LHCN-M2 (cell line): Measurements from ENCODE around the gene LRMDA. TPM values are rescaled to one million over a fixed set of nuclear protein-coding genes. Genes with fewer than 3 reads are reported as not detected.

Source experiments
- DNase-seq: peaks from one replicate; pipeline ENCODE4 v3.0.0-alpha.2; 2012; ENCODE audit warnings: low read depth
- total RNA-seq: library from RNA; depleted of rRNA; stranded (reverse); fragments of >200 nt; gene quantifications from 2 replicates; pipeline ENCODE4 v1.2.3, GENCODE V29; 2014

The LRMDA gene
- total RNA-seq, 1 experiment from 2014 or later, result not detected

DNA sequence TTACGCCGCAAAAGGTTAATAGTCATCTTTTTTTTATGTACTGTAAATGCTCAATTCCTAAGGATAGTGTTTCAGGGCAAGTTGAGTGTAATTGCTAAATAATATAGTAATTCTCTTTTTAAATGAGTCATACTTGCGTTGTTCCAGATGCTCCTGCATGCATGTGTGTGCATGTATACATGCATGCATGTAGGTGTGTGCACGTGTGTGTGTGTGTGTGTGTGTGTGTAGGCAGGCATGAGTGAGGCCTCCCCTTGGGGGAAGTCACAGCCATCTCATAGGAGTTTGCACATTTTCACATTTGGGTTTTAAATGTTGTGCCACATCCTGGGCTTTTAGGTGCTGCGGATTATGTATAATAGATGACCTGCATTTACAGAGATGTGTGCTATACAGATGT lies 1110.4 kb downstream of the LRMDA start:
- no peak for DNase-seq

DNA sequence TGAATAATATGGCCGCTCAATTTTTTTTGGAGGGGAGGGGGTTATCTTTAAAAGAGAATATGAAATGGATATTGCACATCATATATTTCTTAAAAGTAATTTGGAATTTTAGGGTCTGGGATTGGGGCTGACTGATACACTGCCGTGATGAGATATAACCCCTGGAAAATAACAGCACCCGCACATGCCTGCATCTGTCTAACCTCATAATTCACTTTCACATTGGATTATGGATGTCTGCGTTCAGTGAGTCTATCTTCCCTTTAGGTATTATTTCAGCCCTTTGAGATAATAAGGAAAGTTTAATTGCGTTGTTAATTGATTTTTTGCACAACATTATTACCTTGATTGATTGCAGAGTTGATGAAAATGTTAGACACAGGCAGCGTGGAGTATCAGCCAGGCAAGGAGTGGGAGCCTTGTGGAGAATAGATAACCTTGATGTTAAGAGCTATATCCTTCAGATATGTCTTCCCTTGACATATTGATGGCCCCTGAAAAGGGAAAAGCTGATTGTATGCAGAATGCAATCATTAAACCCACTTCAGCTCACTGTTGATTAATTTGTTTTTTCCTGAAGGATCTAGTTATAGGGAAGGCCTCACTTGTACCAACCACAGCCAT lies 1111.0 kb downstream of the LRMDA start:
- no peak for DNase-seq

DNA sequence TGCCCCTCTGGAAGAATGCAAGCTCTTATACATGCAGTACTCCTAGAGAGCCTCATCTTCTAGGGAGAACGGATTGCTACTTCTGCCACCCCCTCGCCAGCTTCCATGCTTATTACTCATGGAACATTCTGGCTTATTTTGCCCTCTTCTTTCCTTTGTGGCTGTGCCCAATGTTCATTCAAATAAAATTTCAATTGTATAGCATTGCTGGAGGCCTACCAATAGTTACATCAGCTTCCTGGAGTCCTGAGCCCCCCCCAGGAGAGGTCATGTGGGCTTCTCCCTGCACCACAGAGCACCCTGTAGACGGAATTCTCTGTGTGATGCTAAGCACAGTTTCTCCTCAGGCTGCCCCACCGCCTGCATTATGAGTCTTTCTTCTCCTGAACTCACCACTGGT lies 1112.2 kb downstream of the LRMDA start:
- DNase-seq, result peak; percentile 13

DNA sequence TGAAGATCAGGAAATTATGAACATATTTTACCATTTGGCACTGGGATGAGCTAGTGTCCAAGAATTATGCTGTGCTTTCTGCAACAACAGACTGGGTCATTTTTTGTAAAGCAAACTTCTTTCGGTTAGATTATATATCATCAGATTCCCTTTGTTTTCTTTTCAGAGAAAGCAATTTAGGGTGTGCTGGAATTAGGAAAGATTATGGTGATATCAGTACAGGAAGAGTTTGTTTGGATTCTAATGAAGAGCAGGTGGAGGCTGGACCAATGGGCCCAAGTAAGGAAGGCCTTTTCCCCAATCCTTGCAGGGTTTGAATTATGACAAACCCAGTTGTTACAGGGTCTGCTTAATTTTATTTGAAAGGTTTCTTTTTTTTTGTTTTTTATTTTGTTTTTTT lies 1113.4 kb downstream of the LRMDA start:
- DNase-seq, result no peak

DNA sequence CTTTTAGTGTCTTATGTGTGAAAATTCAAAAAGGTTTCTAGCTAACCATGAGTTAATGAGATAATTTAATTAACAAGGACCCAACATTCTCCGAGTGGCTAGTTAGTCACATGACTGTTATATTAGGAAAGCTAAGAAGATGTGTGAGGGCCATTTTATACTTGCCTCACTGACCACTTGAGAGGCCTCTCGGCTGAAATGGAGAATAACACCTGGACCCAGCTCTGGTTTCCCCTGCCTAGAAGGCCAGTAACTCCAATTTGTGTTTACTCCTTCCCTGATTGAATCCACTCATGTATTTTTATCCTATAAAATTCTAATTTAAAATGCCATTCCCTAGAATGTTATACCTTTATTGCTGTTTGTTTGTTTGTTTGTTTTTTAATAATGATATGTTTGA lies 1115.0 kb downstream of the LRMDA start:
- no peak for DNase-seq

DNA sequence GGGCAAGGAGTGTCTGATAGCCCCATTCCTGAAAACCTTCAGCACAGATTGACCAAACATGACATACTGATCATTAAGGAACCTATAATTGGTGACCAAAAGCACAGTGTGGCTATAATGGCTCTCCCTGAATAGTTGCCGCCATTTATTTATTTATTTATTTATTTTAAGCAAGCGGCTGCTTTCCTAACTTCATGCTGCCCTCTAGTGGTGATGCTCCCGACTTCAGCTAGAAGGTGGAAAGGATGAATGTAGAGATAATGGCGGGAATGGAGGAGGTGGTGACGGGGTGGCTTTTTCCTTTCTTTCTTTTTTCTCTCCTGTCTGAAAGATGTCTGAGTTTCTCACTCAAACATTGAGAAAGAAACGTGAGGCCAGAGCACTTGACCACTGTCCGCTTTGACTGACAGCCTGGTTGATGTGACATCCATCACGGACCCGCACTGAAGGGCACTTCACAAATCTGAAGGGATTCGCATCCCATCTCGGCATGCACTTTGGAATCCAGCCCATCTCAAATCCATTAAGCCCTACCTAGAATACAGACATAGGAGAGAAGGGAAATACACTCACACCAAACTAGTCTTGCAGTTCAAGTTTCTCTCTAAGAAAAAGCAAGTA lies 1116.0 kb downstream of the LRMDA start:
- DNase-seq, result peak; percentile 74

DNA sequence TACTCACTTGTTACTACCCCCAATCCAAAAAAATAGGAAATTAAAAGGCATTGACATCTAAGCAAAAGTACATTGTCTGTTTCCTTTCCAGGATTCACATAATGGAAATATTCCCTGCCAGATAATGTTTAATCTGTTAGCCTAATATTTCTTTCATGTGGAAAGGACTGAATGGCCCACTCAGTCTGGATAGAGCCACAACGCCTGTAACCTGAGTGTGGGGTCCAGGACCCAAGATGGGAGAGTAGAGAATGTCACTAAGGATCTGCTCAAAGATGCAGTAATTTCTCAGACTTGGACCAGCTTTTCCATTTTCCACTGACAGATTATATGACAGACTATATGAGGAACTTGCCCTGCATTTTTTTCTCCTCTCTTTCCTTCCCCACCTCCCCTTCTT lies 1117.3 kb downstream of the LRMDA start:
- no peak for DNase-seq

DNA sequence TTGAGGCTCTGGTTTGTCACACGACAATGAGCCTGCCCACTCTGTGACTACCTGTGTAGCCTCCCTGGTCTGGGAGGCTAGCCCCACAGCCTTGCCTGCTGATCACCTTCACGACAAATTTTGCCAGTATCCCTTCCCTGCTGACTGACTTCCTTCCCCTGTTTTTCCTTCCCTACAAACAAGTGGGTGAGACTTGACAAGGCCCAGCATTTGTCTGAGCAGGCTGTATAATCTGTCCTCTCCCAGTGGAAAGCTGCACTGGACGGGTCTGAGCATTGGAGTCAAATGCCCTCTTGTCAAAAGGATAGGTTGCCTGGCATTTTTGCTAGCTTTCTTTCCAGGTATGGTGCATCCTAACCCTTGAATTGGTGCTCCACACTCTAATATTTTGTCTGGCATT lies 1117.7 kb downstream of the LRMDA start:
- no peak for DNase-seq

DNA sequence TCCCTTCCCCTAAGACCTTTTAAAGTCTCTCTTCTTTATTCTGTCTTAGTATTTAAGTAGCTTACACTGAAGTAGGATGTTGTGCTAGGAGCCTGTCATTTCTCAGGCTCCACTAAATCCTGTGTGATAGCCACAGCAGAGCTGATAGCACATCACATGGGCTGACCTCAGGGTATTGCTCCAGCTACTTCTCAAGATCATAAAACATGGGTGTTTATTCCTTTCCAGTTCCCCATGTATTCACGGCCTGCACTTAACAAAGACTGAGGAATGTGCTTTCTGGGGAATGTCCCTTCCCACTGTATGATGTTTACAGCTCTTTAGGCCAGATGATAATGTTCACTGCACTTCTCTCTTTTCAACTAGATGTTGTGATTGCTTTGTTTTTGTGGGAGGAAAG lies 1119.4 kb downstream of the LRMDA start:
- peak; percentile 9 for DNase-seq

DNA sequence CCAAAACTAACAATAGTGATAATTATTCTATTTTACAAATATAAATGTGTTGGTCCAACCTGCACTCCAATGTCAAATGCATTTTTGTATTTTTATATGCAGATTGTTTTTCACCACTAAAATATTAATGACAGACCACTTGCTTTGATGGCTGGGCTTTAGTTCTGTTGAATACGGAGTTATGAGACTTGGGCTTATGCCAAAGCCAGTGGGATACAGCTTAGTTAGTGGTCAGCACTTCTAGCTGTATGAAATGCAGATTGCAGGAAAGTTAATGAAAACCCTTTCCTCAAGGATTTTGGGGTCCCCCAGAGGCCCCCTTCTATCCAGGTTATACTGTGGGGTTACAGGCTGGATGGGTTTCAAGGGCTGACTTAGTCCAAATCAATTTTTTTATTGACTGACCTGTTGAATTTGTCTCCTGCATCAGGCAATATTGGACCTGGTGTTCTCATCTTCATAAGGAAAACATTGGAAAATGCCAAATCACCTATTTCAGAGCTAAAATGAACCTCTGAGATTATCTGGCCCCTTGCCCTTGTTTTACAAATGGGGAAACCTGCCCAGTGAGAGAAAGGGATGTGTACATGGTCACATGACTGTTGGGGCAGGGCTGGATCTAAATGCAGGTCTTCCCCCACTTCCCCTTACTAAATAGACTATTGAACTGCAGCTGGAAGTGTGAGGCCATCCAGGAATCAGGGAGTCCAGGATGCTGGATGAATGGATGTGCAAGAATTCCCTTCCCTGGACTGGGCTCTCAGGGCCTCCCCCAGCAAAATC lies 1120.9 kb downstream of the LRMDA start:
- no peak for DNase-seq

DNA sequence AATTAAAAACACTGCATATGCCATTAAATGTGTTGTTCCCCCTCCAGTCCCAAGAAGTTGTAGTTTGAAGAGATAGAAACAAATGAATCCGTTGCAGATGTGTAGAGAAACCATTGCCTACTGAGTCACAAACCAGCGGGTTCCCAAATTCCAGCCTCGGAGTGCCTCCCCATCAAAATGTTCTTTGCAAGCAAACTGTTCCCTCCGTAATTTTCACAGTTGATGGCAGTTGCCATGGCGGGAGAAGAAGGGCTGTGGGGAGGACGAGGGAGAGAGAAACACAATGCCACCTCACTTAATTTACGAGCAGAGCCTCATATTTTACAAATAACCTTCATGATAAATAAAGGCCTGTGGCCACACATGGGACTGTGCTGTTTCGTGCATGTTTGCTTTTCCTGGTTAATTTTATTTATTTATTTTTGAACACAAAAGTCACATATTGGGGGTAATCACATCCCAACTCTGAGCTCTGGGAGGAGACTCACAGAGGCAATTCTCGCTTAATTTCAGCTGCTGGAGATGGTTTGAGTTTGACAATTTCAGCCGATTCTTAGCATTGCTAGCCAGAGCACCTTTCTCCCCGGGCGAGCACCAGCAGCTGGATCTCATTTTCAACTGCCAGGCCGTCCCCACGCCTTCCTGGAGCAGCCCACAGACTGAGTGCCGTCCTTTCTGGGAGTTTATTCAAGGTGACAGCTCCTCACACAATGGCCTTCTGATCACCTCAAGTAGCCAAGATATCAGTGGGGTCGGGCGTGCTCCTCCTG lies 1122.0 kb downstream of the LRMDA start:
- DNase-seq, result no peak

DNA sequence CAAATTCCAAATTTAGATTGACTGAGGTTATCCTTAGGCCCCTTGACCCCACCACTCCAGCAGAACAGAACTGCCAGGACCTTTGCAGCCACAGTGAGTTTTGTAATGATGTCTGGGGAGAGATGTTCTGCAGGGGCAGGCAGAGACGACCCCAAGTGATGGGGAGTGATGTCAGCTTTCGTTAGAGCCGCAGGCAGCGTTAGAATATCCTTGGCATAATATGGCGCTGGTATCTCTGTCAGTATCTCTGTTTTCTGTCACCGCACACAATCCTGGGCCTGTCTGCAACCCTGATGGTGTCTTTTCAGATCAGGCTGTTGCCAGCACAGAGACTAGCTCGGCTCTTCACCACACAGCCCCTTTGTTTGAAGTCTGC lies 1122.6 kb downstream of the LRMDA start:
- no peak for DNase-seq

DNA sequence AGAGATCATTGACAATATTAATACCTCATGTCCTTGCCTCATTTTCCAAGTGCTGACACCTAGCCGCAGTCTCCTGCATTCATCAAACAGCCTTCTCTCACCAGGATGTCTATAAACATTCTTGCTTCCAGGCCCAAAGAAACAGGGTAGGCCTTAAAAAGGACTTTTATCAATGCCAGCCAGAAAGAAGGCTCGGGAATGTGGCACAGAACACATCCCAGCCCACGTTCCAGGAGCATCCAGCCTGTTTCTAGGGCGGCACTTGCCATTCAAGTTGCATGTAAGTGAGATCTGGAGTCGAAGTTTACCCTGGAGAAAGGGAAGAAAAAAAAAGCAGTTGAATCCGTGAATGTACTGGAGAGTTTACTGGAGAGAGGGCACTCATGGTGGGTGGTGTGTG lies 1123.1 kb downstream of the LRMDA start:
- DNase-seq, result no peak

DNA sequence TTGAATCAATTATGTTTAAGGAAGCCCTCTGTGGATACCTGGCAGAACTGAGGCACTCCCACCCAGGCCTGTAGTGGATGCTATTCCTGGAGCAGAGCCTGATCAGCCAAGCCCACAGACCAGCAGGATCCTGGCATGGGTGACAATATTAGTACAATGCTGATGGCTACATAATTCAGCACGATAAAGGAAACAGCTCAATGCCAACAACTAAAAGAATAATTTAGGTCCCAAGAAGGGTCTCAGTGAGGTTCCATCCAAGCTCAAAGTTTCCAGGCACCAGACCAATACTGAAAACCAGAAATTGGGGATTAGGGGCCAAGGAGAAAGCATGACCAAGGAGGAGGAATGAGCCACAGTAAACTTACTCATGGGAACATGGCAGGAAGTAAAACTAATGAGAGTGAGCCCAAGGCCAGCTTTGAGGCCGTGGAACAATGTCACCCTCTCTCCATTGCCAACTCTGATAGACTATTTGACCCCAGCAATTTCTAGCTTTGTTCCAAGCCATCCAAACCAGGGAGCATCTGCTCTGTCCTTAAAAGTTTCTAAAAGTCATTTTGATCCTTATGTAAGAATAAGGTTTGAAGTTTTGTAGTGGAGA lies 1123.7 kb downstream of the LRMDA start:
- DNase-seq, result no peak

DNA sequence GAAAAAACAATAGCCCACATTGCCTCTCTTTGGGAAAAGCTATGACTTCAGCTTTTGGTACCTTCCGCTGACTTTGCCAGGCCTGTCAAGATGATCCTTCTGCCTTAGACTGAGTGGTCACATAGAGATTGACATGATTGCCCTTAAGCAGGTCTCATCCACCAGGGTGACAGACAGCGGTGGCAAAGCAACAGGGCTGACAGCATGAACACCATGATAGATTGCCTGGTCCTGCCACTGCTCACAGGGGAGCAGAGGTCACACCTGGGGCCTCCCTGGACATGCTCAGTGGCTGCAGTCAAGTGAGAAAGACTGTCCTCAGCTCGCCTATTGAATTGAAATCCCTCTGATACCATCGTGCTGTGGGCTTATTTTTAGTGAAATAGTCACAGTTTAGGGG lies 1125.9 kb downstream of the LRMDA start:
- no peak for DNase-seq

DNA sequence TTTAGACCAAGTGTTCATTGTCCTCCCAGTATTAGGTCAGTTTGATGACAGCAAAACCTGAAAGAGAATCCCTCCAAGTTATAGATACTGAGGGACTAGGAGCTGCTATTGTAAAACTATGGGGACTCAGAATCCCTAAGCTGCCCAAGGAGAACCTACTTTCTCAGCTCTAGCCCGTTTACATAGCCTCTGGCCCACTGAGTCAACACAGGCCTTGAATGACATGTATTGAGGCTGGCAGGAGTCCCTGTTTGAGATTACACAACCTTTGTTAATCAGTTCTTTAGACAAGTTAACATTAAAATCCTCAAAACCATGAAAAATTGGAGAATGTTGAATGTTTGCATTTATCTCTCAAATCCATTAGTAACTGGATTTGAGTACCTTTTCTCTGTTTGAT lies 1127.2 kb downstream of the LRMDA start:
- peak; percentile 36 for DNase-seq

DNA sequence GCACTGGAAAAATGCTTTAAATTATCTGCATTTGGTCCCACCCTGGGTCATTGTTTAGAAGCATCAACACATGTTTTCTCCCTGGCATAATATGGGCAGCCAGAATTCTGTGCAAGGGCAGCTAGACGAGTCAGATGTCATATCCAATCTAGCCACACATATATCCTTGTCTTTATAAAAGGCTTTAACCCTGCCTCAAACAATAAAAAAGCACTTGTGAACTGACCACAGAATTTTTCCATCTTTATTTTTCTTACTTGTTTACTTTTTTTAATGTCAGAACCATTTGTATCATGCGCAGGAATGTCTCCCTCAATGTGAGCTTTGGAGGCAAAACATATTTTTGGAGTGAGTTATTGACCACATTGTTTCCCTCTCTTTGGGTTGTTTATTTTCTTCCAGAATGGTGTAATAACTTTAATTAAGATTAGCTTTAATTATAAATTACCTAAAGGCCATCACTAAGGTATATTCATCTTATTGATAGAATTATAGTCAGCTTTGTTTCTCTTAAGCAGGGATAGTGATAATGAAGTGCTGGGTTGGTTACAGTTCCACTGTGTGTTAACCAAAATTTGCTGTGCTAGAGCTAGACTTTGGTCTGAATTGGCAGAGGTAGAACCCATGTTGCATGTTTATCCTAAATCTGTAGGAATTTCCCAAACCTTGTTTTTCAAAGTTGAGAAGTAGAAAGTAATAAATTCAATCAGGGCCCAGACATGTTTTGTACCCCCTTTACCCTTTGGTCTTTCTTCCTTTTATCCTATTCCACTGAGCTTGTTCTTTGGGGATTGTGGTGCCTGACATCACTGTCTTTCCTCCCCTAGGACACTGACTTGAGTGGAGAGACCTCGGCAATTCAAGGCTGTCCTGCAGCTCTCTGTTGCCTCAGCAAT lies 1127.8 kb downstream of the LRMDA start:
- peak; percentile 84 for DNase-seq

DNA sequence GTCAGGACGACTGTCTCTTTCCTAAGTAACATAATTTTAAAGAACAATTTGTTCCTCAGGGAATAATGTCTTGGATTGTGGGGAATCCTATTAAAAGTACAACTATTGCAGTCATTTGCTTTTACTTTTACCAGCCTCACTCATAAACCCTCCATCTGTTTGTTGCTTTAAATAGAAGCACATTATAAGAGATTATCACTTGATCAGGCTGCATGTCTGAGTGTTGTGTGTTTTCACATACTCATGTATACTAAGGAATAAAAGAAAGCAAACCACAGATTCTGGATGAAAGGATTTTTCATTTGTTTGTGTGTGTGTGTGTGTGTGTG lies 1128.4 kb downstream of the LRMDA start:
- DNase-seq, result peak; percentile 43

DNA sequence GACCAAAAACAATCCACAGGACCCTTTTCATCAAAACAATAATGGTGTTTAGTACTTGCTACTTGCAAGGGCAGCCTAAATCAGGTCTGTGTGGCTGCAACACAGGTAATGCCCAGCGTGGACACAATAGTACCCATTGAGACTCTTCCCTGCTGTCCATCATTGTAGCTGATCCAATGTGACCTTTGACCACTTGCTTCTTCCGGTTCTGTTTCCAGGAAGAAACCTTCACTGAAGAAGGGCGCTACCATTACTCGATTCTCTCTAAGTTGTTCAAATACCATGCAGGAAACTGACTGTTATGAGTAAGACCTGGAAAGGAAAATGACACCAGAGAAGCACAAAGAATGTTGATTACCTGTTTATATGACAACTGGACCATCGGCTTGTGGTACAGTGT lies 1128.9 kb downstream of the LRMDA start:
- DNase-seq, result no peak

DNA sequence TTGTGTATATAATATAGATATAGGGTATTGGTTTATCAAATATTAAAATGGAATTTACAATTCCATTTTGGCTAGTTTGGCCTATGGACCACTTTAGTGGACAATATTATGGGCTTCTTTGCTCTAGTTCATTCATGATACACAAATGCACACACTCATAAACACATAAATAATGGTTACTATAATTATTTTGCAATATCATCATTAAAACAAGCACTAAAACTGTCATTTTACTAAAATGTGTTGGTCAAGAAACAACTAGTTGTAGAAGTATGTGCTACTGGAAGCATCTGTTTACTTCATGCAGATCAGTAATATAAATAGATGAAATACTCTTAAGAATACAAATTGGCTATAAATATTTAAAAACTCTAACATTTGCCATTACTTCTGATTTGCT lies 1131.9 kb downstream of the LRMDA start:
- DNase-seq, result no peak

DNA sequence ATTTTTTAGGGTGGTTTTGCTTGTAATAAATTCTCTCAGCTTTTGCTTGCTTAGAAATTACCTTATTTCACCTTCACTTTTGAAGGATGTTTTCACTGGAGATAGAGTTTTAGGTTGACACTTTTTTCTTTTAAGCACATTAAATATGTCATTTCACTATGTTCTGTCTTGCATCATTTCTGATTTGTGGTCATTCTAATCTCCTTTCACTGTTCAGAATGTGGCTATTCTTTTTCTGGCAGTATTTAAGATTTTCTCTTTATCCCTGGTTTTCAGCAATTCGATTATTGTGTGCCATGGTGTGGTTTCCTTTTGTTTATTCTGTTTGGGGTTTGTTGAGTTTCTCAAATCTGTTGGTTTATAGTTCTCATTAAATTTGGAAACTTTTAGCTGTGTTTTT lies 1140.6 kb downstream of the LRMDA start:
- no peak for DNase-seq
